ENCODE data around the gene PRSS16.
A peak's percentile ranks its signal among the peaks of the same experiment; 100 is the strongest.
"Not testable (repeated sequence)": the region's sequence is repeated elsewhere in the genome, so short reads cannot be mapped to it uniquely, and the experiment has no call there.

The PRSS16 gene

GRCh38 chr6:27248783-27249182 lies 1.3 kb downstream of the PRSS16 start:
- no peak for DNase-seq (ENCODE audit: low read depth)

- DNase-seq (ENCODE audit: low read depth) = no peak
These were observed 3.0 kb downstream of the PRSS16 start for GRCh38 chr6:27250277-27251111.

GRCh38 chr6:27251112-27251605 lies 3.7 kb downstream of the PRSS16 start:
- peak; percentile 40 for DNase-seq (ENCODE audit: low read depth)

GRCh38 chr6:27251606-27252251 lies 4.2 kb downstream of the PRSS16 start:
- DNase-seq (ENCODE audit: low read depth) = peak; percentile 43

GRCh38 chr6:27254566-27254965 lies 7.1 kb downstream of the PRSS16 start:
- no peak for DNase-seq (ENCODE audit: low read depth)

- no peak for DNase-seq (ENCODE audit: low read depth)
These were observed 8.4 kb downstream of the PRSS16 start for GRCh38 chr6:27255866-27256265.

- DNase-seq (ENCODE audit: low read depth) = no peak
These were observed 12.9 kb downstream of the PRSS16 start for GRCh38 chr6:27260369-27260768.

- DNase-seq (ENCODE audit: low read depth) = no peak
These were observed 13.4 kb downstream of the PRSS16 start for GRCh38 chr6:27260836-27261375.

DNA sequence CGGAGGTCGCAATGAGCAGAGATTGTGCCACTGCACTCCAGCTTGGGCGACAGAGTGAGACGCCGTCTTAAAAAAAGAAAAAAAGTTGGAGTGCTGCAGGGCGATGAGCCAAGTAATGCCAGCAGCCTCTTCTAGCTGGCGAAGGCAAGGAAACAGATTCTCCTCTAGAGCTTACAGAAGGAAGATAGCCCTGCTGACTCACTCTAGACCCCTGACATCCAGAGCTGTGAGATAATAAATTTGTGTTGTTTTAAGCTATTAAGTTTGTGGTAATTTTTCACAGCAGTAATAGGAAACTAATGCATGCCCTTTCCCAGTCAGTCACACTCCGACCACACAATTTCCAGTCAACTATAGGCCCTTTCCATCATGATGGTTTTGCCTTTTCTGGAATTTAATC lies 16.4 kb downstream of the PRSS16 start:
- no peak for DNase-seq (ENCODE audit: low read depth)

DNA sequence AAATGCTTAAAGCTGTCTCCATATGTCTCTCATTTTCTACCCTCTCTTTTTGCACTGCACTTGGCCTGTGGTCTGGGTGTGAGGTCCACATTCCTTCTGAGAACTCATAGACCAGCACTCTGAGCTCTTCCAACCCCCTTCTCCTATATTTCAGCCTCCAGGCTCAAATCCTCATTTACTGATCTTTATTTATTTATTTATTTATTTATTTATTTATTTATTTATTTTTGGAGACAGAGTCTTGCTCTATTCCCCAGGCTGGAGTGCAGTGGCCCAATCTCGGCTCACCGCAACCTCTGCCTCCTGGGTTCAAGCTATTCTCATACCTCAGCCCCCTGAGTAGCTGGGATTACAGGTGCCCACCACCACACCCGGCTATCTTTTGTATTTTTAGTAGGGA lies 19.5 kb downstream of the PRSS16 start:
- not testable (repeated sequence) for DNase-seq (ENCODE audit: low read depth)

GRCh38 chr6:27267857-27268434 lies 20.4 kb downstream of the PRSS16 start:
- no peak for DNase-seq (ENCODE audit: low read depth)

DNA sequence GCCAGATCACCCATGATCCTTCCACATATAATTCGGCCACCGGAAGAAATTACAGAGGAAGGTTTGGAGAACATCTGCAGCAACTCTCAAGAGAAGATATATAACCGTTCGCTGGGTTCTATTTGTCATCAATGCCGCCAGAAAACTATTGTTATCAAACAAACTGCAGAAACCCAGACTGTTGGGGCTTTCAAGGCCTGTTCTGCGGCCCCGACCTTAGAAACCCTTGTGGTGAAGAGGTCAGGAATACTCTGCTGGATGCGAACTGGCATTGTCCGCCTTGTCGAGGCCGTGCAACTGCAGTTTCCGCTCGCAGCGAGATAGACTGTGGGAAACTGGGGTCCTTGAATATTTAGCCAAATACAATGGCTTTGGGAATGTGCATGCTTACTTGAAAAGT lies 21.3 kb downstream of the PRSS16 start:
- no peak for DNase-seq (ENCODE audit: low read depth)

DNA sequence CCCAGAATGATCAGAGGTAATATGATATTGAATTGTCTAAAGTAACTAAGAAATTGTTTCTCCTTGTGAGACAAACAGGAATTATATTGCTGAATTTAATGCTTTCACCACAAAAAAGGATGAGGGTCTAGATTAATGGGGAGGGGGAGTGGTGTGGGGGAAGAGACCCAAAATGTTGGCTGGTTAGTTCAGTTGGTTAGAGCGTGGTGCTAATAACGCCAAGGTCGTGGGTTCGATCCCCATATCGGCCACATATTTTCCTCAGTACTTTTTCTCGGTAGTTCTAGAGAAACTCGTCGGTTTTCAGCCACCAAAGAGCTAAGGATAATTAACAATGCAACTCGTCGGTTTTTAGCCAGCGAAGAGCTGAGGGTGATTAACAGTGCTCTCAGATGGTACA lies 26.3 kb downstream of the PRSS16 start:
- DNase-seq (ENCODE audit: low read depth) = no peak

DNA sequence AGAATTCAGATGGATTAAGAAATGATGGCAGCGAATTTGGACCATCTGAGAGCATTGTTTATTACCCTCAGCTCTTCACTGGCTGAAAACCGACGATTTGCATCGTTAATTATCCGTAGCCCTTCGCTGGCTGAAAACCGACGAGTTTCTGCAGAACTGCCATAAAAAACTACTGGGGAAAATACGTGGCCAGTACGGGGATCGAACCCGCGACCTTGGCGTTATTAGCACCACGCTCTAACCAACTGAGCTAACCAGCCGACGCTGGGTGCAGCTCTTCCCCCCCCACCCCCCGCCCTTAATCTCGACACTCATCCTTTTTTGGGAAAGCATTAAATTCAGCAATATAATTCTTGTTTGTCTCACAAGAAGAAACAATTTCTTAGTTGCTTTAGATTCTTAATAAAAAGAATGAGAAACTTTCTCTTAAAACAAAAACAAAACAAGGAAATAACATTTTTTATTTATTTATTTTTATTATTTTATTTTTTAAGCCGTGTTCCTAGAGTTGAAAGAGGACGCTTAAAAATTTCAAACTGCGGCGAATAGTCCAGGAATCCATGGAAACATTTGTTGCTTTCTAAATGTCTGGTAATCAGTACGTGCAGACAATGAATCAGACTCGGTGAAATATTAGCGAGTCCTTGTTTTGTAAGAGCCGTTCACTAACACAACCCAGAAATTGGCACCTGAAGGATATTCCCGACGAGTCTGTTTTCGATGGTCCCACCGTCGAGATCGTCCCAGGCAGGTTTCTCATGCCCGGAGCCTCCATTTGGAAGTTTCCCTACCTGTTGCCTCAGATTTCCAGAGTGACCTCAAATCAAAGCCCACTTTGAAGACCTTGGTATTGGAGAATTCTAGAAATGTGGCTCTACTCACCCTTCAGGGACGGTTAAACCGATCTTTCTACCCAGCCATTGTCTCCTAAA lies 27.8 kb downstream of the PRSS16 start:
- DNase-seq (ENCODE audit: low read depth) = no peak

- DNase-seq (ENCODE audit: low read depth) = no peak
These were observed 32.1 kb downstream of the PRSS16 start for GRCh38 chr6:27279513-27280063.

- no peak for DNase-seq (ENCODE audit: low read depth)
These were observed 32.6 kb downstream of the PRSS16 start for GRCh38 chr6:27280064-27280539.

- DNase-seq (ENCODE audit: low read depth) = no peak
These were observed 33.1 kb downstream of the PRSS16 start for GRCh38 chr6:27280540-27281000.

- no peak for DNase-seq (ENCODE audit: low read depth)
These were observed 33.6 kb downstream of the PRSS16 start for GRCh38 chr6:27281105-27281539.

DNA sequence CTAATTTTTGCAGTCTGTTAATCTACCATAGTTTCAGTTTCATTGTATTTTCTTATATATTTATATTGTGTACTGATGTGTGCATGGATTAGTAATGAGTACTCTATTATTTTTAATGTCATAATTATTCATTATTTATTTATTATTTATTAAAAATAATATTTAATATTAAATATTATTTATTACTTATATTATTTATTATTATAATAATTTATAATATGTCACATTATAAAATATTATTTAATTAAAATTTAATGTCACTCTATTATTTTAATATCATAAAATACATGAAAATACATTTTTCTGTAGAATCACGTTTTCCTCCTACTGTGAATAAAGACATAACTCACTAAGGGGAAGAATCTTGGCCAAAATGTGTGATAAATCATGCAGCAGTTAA lies 34.1 kb downstream of the PRSS16 start:
- DNase-seq (ENCODE audit: low read depth) = no peak

- no peak for DNase-seq (ENCODE audit: low read depth)
These were observed 35.8 kb downstream of the PRSS16 start for GRCh38 chr6:27283279-27283678.

GRCh38 chr6:27286141-27286540 lies 38.6 kb downstream of the PRSS16 start:
- no peak for DNase-seq (ENCODE audit: low read depth)
